ENCODE results near the gene ZNF652. TPM values are rescaled to one million over a fixed set of nuclear protein-coding genes. Genes with fewer than 3 reads are reported as not detected.
"Not testable (repeated sequence)": the region's sequence is repeated elsewhere in the genome, so short reads cannot be mapped to it uniquely, and the experiment has no call there.

The ZNF652 gene
- total RNA-seq, 3 donors from 2014 or later: 44.4 to 117 (median 46.9) TPM

DNA sequence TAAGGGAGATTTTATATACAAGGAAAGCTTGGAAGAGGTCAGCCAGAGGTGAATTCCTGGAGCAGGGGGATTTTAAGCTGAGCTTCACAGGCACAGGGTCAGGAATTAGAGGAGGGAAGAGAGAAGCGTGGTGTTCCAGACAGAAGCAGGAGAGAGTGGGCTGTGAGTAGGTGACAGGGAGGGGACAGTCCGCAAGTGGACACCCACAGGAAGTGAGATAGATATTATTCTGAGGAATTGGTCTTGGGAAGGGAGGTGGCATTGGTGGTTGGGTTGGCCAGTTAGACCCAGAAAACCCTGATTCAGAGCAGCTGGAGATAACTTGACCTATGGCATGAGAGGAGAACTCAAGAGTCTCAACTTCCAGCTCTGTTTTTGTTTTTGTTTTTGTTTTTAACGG is 37.9 kb upstream of the ZNF652 start:
- ATAC-seq (no peak), DNase-seq (no peak)
- no peak for TF ChIP-seq CTCF (IDR thresholded peaks at IDR 0.05)
- H3K4me3 ChIP-seq: no peak overlapping the region
- intact Hi-C loops (cut with DNase I, micrococcal nuclease): loop anchor here (5.0 to 10.0 kb wide), 2 partner anchors 83 to 155 kb away; no protein-coding TSS in a partner anchor
- H3K36me3 ChIP-seq (ENCODE audit: low read depth): peaks cover 9% of the 10 kb centered on the region
- H3K4me1 ChIP-seq (ENCODE audit: low read depth): no peaks in the 10 kb centered on the region
- no peaks in the 10 kb centered on the region for H3K9me3 ChIP-seq

DNA sequence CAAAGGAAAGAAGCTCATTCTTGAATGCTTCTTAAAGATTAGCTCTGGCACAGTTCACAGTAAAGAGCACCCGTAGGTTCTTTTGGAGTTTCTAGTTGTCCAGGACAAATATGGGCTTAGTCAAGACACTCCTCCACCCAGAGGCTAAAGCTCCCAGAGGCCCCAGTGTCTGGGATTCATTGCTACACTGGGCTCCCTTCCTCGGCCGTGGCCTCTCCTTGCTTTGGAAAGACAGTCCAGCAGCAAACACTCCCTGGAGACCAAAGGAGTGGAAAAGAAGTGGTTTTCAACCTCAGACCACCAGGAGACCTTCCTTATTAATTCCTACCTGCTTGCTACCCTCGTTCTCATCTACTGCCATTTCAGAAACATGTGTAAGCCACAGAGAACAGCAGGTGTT is 35.5 kb upstream of the ZNF652 start:
- Histone ChIP-seq H3K36me3 (ENCODE audit: low read depth) (no peaks in the 10 kb centered on the region), H3K4me3 (no peak overlapping the region), H3K9me3 (no peaks in the 10 kb centered on the region), H3K4me1 (ENCODE audit: low read depth) (no peaks in the 10 kb centered on the region)
- intact Hi-C loops (cut with DNase I, micrococcal nuclease): loop anchor here in 1 of 2 donors (5.0 kb wide), 1 partner anchor 80 kb away; no protein-coding TSS in a partner anchor
- no peak for TF ChIP-seq CTCF (IDR thresholded peaks at IDR 0.05)
- no peak for DNase-seq
- ATAC-seq: no peak

DNA sequence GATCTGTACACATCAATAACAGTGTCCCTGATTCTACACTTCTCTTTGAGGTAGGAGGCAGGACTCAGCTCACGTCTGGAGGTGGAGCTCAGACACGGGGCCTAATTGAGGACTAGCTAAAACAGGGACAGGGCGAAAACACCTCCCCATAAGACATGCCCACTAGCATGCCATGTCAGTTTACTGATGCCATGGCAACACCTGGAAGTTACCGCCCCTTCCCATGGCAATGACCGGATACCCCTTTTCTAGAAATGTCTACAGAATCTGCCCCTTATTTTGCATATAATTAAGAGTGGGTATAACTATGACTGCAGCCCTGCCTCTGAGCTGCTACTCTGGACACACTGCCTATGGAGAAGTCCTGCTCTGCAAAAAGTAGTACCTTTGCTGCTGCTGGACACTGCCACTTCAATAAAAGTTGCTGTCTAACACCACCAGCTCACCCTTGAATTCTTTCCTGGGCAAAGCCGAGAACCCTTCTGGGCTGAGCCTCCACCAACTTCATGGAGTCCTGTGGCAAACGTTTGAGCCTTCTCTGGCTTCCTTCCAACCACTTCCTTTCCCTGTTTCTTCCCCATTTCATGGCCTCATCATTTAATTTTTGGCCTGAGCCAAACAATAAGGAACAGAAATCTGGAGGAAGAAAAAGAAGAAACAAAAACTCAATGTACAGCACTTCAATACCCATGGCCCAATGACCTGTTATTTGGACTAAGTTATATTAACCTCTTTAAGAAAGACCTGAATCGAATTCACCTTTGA is 31.6 kb upstream of the ZNF652 start:
- DNase-seq (no peak), ATAC-seq (no peak)
- H3K4me1 ChIP-seq (ENCODE audit: low read depth): peaks cover 7% of the 10 kb centered on the region
- intact Hi-C loops (cut with DNase I, micrococcal nuclease): loop anchor here in 1 of 2 donors (2.0 kb wide), 1 partner anchor 79 kb away; no protein-coding TSS in a partner anchor
- no peaks in the 10 kb centered on the region for H3K36me3 ChIP-seq (ENCODE audit: low read depth)
- H3K9me3 ChIP-seq: no peaks in the 10 kb centered on the region
- TF ChIP-seq CTCF (IDR thresholded peaks at IDR 0.05): no peak
- no peak overlapping the region for H3K4me3 ChIP-seq

DNA sequence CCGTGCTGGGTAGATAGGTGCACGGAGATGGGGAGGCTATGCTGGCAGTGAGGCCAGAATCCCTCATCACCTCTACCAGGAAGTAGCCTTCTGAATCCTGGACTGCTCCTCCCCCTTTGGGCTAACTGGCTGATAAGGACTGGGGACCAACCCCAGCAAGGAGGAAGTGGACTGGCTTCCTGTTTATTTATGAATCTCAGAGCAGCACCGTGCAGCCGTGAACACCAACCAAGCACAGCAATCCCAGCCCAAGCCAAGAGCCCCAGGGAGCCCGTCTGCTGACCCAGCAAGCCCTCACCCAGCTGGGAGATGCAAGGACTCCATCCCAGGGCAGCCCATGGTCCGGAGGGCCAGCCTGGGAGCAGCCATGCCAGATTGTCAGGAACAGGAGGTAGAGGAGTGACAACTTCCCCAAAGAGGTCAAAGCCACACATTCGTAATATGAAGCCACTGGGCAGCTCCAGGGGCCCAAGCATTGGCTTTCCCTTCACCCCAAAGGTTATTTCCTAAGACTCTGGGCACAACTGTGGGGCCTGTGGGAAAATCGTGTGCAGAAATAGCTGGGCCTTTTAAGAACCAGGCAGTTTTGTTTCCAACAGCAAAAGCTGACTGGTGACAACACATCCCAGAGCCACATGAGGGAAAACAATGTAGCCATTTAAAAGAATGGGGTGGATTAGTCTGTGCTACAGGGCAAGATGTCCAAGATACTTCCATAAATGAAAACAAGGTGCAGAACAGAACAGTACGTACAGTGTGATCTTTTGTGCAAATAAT is 28.7 kb upstream of the ZNF652 start:
- DNase-seq: peak; percentile 48 to 63 (median 63)

DNA sequence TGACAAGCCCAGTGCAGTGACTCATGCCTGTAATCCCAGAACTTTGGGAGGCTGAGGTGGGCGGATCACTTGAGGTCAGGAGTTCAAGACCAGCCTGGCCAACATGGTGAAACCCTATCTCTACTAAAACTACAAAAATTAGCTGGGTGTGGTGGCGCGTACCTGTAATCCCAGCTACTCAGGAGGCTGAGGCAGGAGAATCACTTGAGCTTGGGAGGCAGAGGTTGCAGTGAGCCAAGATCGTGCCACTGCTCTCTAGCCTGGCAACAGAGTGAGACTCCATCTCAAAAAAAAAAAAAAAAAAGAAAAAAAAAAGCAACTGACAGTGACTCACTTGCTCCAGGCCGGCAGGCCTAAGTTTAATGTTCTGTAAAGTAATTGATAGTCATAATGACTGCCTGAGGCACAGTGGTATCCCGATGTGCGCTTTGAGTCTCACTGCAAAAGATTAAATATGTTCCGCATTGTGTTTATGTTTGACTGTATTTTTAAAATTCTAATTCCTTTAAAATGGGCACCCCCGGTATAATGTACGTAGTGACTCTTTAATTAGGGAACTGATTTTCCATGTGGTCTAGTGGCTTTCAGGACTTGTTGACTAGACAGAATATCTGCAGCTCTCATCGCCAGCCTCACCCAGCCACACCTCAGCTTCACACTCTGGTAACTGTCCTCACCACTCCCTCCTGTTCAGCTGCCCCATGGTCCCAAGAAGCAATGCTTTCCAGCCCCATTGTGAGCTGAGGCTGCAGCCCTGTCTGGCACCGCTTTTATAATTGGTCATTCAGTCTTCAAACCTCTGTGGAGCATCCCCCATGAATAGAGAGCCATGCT is 27.7 kb upstream of the ZNF652 start:
- H3K36me3 ChIP-seq (ENCODE audit: low read depth); H3K9me3 ChIP-seq; H3K4me1 ChIP-seq (ENCODE audit: low read depth); intact Hi-C loops (cut with DNase I, micrococcal nuclease); H3K4me3 ChIP-seq: not testable (repeated sequence)
- peak in 2 of 3 donors; percentile 22 to 38 for DNase-seq
- ATAC-seq: peak; percentile 48

More for the DNA sequence above, 28.7 kb upstream of the ZNF652 start:
- Histone ChIP-seq H3K9me3 (no peaks in the 10 kb centered on the region), H3K4me3 (no peak overlapping the region), H3K36me3 (ENCODE audit: low read depth) (no peaks in the 10 kb centered on the region), H3K4me1 (ENCODE audit: low read depth) (peaks cover 7% of the 10 kb centered on the region)
- ATAC-seq: peak; percentile 86
- intact Hi-C loops (cut with DNase I, micrococcal nuclease): no loop called here
- TF ChIP-seq CTCF (IDR thresholded peaks at IDR 0.05): no peak

Data from mucosa of descending colon (tissue), 3 donors.